Loucy (cell line): ENCODE measurements around the gene KLHL40.

Experiments used
- H2AFZ ChIP-seq: fragments of 200-600 bp; sonication (generic); 2 replicates; pipeline ENCODE4 v1.6.0; 2016; ENCODE audit warnings: antibody characterized with exemption, mild to moderate bottlenecking, low read length, moderate library complexity
- H3F3A ChIP-seq: fragments of 200-600 bp; 2 replicates; pipeline ENCODE4 v1.6.0; 2016; ENCODE audit warnings: antibody characterized with exemption, low read depth, mild to moderate bottlenecking
- H3K27me3 ChIP-seq: fragments of 200-600 bp; sonication (generic); 2 replicates; pipeline ENCODE4 v1.6.1; 2014; ENCODE audit warnings: low read length, mild to moderate bottlenecking; ENCODE audit not compliant: insufficient read depth, poor library complexity, severe bottlenecking
- H3K36me3 ChIP-seq: fragments of 200-600 bp; sonication (generic); 2 replicates; pipeline ENCODE4 v1.6.1; 2016; ENCODE audit warnings: low read length; ENCODE audit not compliant: insufficient read depth
- H3K4me1 ChIP-seq: fragments of 200-600 bp; sonication (generic); 2 replicates; pipeline ENCODE4 v1.5.1; 2014; ENCODE audit warnings: low read length, mild to moderate bottlenecking; ENCODE audit not compliant: insufficient read depth, poor library complexity, severe bottlenecking
- H3K4me2 ChIP-seq: fragments of 200-600 bp; sonication (generic); 2 replicates; pipeline ENCODE4 v1.6.0; 2014; ENCODE audit warnings: antibody characterized with exemption, low read length, low read depth, mild to moderate bottlenecking; ENCODE audit not compliant: poor library complexity, severe bottlenecking
- H3K4me3 ChIP-seq: fragments of 200-600 bp; sonication (generic); 2 replicates; pipeline ENCODE4 v1.5.1; 2014; ENCODE audit warnings: low read length, mild to moderate bottlenecking, mixed read lengths; ENCODE audit not compliant: poor library complexity, severe bottlenecking
- H3K79me2 ChIP-seq: fragments of 200-600 bp; sonication (generic); 2 replicates; pipeline ENCODE4 v1.6.1; 2014; ENCODE audit warnings: low read length; ENCODE audit not compliant: insufficient read depth
- H3K9ac ChIP-seq: fragments of 200-600 bp; sonication (generic); 2 replicates; pipeline ENCODE4 v1.6.0; 2014; ENCODE audit warnings: mild to moderate bottlenecking, low read depth, low read length, moderate library complexity; ENCODE audit not compliant: poor library complexity, severe bottlenecking
- H3K9me2 ChIP-seq: fragments of 200-600 bp; sonication (generic); replicated peaks from 2 replicates; pipeline ENCODE4 v1.6.1; 2016; ENCODE audit warnings: low read depth, low read length, mixed read lengths
- H3K9me3 ChIP-seq: fragments of 200-600 bp; sonication (generic); 2 replicates; pipeline ENCODE4 v1.6.1; 2014; ENCODE audit warnings: mild to moderate bottlenecking, antibody characterized with exemption, low read length, low read depth; ENCODE audit not compliant: insufficient read depth
- H4K20me1 ChIP-seq: fragments of 200-600 bp; sonication (generic); 2 replicates; pipeline ENCODE4 v1.6.0; 2014; ENCODE audit warnings: antibody characterized with exemption, low read length, mild to moderate bottlenecking; ENCODE audit not compliant: insufficient read depth, poor library complexity, severe bottlenecking
- CTCF ChIP-seq: fragments of 200-600 bp; sonication (generic); conservative IDR thresholded peaks from 2 replicates; pipeline ENCODE4 v1.5.1; 2014; ENCODE audit warnings: mild to moderate bottlenecking, antibody characterized with exemption, low read length
- EZH2phosphoT487 ChIP-seq: fragments of 200-600 bp; IDR thresholded peaks from 2 replicates; pipeline ENCODE4 v1.6.1; 2018; ENCODE audit warnings: antibody characterized with exemption, mild to moderate bottlenecking, moderate library complexity, borderline replicate concordance

KLHL40 gene

GRCh38 chr3:42647821-42648459, 37.4 kb upstream of the KLHL40 start:
- Histone ChIP-seq H3K27me3 (no peaks in the 10 kb centered on the region), H2AFZ (no peak overlapping the region), H4K20me1 (no peaks in the 10 kb centered on the region), H3F3A (0 out of 2 replicates have a peak, but pooled peaks cover 10% of the 10 kb centered on the region), H3K36me3 (peaks cover 58% of the 10 kb centered on the region; the same call in 1 of the 2 replicates), H3K9me2 (no peaks in the 10 kb centered on the region), H3K4me3 (no peak overlapping the region), H3K4me1 (peaks cover 12% of the 10 kb centered on the region), H3K4me2 (no peak overlapping the region), H3K9ac (no peak overlapping the region), H3K9me3 (no peaks in the 10 kb centered on the region), H3K79me2 (no peaks in the 10 kb centered on the region)
- no peak for TF ChIP-seq CTCF
- no peak for TF ChIP-seq EZH2phosphoT487

- no peaks in the 10 kb centered on the region for H3K9me3 ChIP-seq
- 0 out of 2 replicates have a peak, but pooled peaks cover 10% of the 10 kb centered on the region for H3F3A ChIP-seq
- no peaks in the 10 kb centered on the region for H3K79me2 ChIP-seq
- H2AFZ ChIP-seq, result no peak overlapping the region
- H3K9me2 ChIP-seq, result no peaks in the 10 kb centered on the region
- H3K4me3 ChIP-seq, result no peak overlapping the region
- no peaks in the 10 kb centered on the region for H4K20me1 ChIP-seq
- H3K4me1 ChIP-seq, result peaks cover 23% of the 10 kb centered on the region
- H3K9ac ChIP-seq, result no peak overlapping the region
- H3K36me3 ChIP-seq, result peaks cover 47% of the 10 kb centered on the region; the same call in 1 of the 2 replicates
- no peak overlapping the region for H3K4me2 ChIP-seq
- no peak for TF ChIP-seq EZH2phosphoT487
- no peak for TF ChIP-seq CTCF
- H3K27me3 ChIP-seq, result no peaks in the 10 kb centered on the region
These were observed 36.3 kb upstream of the KLHL40 start for GRCh38 chr3:42649006-42649405.

DNA sequence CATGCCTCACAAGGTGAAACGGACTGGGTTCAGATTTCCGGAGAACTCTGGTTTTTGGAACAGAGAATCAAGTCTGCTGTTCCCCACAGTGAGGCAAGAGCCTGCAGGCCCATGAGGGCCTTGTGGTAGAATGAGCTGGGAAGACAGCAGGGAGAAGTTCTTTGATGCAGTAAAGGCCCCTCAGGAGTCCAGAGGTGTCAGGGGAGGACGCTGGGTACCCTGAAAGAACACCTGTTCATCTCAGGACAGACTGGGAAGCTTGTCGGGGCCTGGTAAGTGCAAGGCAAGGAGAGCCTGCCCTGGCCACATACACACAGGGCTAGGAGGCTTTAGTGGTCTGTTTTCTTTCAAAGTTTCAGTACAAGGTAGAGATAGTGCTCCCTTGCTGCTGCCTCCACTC, 35.6 kb upstream of the KLHL40 start:
- H4K20me1 ChIP-seq, result no peaks in the 10 kb centered on the region
- H3K36me3 ChIP-seq, result peaks cover 40% of the 10 kb centered on the region; the same call in 1 of the 2 replicates
- no peak overlapping the region for H2AFZ ChIP-seq
- no peaks in the 10 kb centered on the region for H3K9me3 ChIP-seq
- H3F3A ChIP-seq, result 0 out of 2 replicates have a peak, but pooled peaks cover 10% of the 10 kb centered on the region
- no peak overlapping the region for H3K4me3 ChIP-seq
- H3K9ac ChIP-seq, result no peak overlapping the region
- H3K79me2 ChIP-seq, result no peaks in the 10 kb centered on the region
- H3K4me2 ChIP-seq, result no peak overlapping the region
- H3K4me1 ChIP-seq, result peaks cover 24% of the 10 kb centered on the region
- H3K27me3 ChIP-seq, result no peaks in the 10 kb centered on the region
- TF ChIP-seq CTCF, result no peak
- TF ChIP-seq EZH2phosphoT487, result no peak
- H3K9me2 ChIP-seq, result no peaks in the 10 kb centered on the region
